G401.6 (cell line): Measurements from ENCODE around the gene ZDHHC5.
"Not testable (repeated sequence)": the region's sequence is repeated elsewhere in the genome, so short reads cannot be mapped to it uniquely, and the experiment has no call there.

Experiments
- FAIRE-seq: peaks from 2 replicates; lab custom pipeline; 2012; peaks lifted over from hg19 to GRCh38; lab: Jason Lieb, UNC

ZDHHC5 gene

GRCh38 chr11:57644748-57645688 is 22.9 kb upstream of the ZDHHC5 start:
- peak; percentile 93 for FAIRE-seq

GRCh38 chr11:57645689-57646085 is 22.2 kb upstream of the ZDHHC5 start:
- no peak for FAIRE-seq

- no peak for FAIRE-seq
These were observed 21.6 kb upstream of the ZDHHC5 start for GRCh38 chr11:57646194-57646798.

GRCh38 chr11:57646799-57647303 is 21.1 kb upstream of the ZDHHC5 start:
- FAIRE-seq, result no peak

GRCh38 chr11:57647372-57647771 is 20.5 kb upstream of the ZDHHC5 start:
- FAIRE-seq, result no peak

GRCh38 chr11:57647960-57648800 is 19.7 kb upstream of the ZDHHC5 start:
- peak; percentile 76 for FAIRE-seq

GRCh38 chr11:57648801-57649735 is 18.8 kb upstream of the ZDHHC5 start:
- no peak for FAIRE-seq

GRCh38 chr11:57649826-57650738 is 17.8 kb upstream of the ZDHHC5 start, which contains the start of gene YPEL4:
YPEL4 (minus strand) TSS chr11:57649912; CDS start chr11:57647107, 2,805 bp downstream.
- peak; percentile 8 for FAIRE-seq

GRCh38 chr11:57650739-57651090 is 17.2 kb upstream of the ZDHHC5 start:
- no peak for FAIRE-seq

- FAIRE-seq, result no peak
These were observed 16.5 kb upstream of the ZDHHC5 start for GRCh38 chr11:57651408-57651807.

GRCh38 chr11:57652230-57652629 is 15.7 kb upstream of the ZDHHC5 start:
- not testable (repeated sequence) for FAIRE-seq

- FAIRE-seq, result no peak
These were observed 15.3 kb upstream of the ZDHHC5 start for GRCh38 chr11:57652662-57653061.

GRCh38 chr11:57653163-57653562 is 14.8 kb upstream of the ZDHHC5 start:
- FAIRE-seq, result no peak

- no peak for FAIRE-seq
These were observed 11.1 kb upstream of the ZDHHC5 start for GRCh38 chr11:57656885-57657193.

GRCh38 chr11:57657194-57658022 is 10.5 kb upstream of the ZDHHC5 start, which contains the start of gene CLP1:
CLP1 (plus strand) TSS chr11:57657762; CDS start chr11:57659477, 1,715 bp downstream.
- peak; percentile 98 for FAIRE-seq

- no peak for FAIRE-seq
These were observed 9.9 kb upstream of the ZDHHC5 start for GRCh38 chr11:57658023-57658361.

- no peak for FAIRE-seq
These were observed 8.2 kb upstream of the ZDHHC5 start for GRCh38 chr11:57659669-57660068.

- FAIRE-seq, result no peak
These were observed 5.0 kb upstream of the ZDHHC5 start for GRCh38 chr11:57662893-57663292.

- FAIRE-seq, result no peak
These were observed 3.9 kb upstream of the ZDHHC5 start for GRCh38 chr11:57663975-57664374.
